ENCODE results near the gene CALM1. TPM values are rescaled to one million over a fixed set of nuclear protein-coding genes. Genes with fewer than 3 reads are reported as not detected.

The CALM1 gene
- total and polyA plus RNA-seq, 2 donors (not counting 3 experiments of a cell fraction or from before 2014, with no cell fraction given), result 476 to 731 TPM

GRCh38 chr14:90421632-90422020 lies 24.8 kb downstream of the CALM1 start:
- POLR2A ChIA-PET, result no interaction called here
- CTCF ChIA-PET, result no interaction called here
- TF ChIP-seq JUN (IDR thresholded peaks at IDR 0.05; ENCODE audit: borderline replicate concordance, insufficient read depth, insufficient read length, low read depth) (no peak), CTCF (IDR thresholded peaks at IDR 0.05; ENCODE audit: extremely low read depth in 1 of 2, insufficient read depth in 1 of 2, low read depth in 1 of 2, low read length in 2 of 2) (no peak), POLR2AphosphoS5 (IDR thresholded peaks at IDR 0.05; ENCODE audit: insufficient read depth, low read depth, low read length) (no peak), EZH2 (IDR thresholded peaks at IDR 0.05; ENCODE audit: borderline replicate concordance, low read depth, low read length, severe bottlenecking) (no peak), FOS (IDR thresholded peaks at IDR 0.05; ENCODE audit: borderline replicate concordance, insufficient read depth, low read length) (no peak), MAX (IDR thresholded peaks at IDR 0.05; ENCODE audit: insufficient read depth, insufficient read length) (no peak), POLR2A (IDR thresholded peaks at IDR 0.05; ENCODE audit: low read depth, low read length) (no peak), GATA2 (IDR thresholded peaks at IDR 0.05; ENCODE audit: insufficient read depth, insufficient read length, low read depth, low read length) (no peak), MYC (IDR thresholded peaks at IDR 0.05; ENCODE audit: low read depth, low read length) (no peak)

More at GRCh38 chr14:90421632-90422020, 24.8 kb downstream of the CALM1 start:
- Histone ChIP-seq H3K27me3 (ENCODE audit: control insufficient read depth in 2 of 2, insufficient read depth in 2 of 2, low read length in 2 of 2) (no peaks in the 10 kb centered on the region), H3K27ac (ENCODE audit: insufficient read depth, low read depth, low read length) (no peak overlapping the region), H3K4me3 (replicated peaks in 1 of 3; ENCODE audit: insufficient read depth in 1 of 3, low read depth in 1 of 3, low read length in 3 of 3) (no peak overlapping the region), H4K20me1 (replicated peaks; ENCODE audit: control insufficient read depth, extremely low read depth, insufficient read depth, low read length) (no peaks in the 10 kb centered on the region), H3K4me1 (ENCODE audit: control insufficient read depth, extremely low read depth, insufficient read depth, low read length) (peaks cover 28% of the 10 kb centered on the region), H2AFZ (ENCODE audit: low read depth, low read length) (no peak overlapping the region), H3K9me3 (replicated peaks; ENCODE audit: control insufficient read depth, insufficient read depth, low read length) (no peaks in the 10 kb centered on the region), H3K79me2 (ENCODE audit: control insufficient read depth, insufficient read depth, low read length) (no peaks in the 10 kb centered on the region), H3K4me2 (ENCODE audit: insufficient read depth, low read length) (no peak overlapping the region), H3K9ac (replicated peaks; ENCODE audit: extremely low read depth, insufficient read depth, low read length) (no peak overlapping the region), H3K9me1 (replicated peaks; ENCODE audit: control insufficient read depth, extremely low read depth, insufficient read depth, low read length) (no peaks in the 10 kb centered on the region), H3K36me3 (ENCODE audit: control insufficient read depth in 2 of 2, extremely low read depth in 1 of 2, insufficient read depth in 2 of 2, low read length in 2 of 2) (no peaks in the 10 kb centered on the region)
- dilution Hi-C loops (cut with MboI; ENCODE audit: extremely low pct_ligation_motif_present, low sequenced_read_pairs) (no loop called here), intact Hi-C loops (cut with micrococcal nuclease) (no loop called here)
- no TSS peak for BruUV-seq (replicated peaks)
- no peak for FAIRE-seq
- no peak for DNase-seq (ENCODE audit: low read depth, low spot score)
